Measurements from ENCODE around the gene KRTAP1-3.
A peak's percentile ranks its signal among the peaks of the same experiment; 100 is the strongest.

The KRTAP1-3 gene

DNA sequence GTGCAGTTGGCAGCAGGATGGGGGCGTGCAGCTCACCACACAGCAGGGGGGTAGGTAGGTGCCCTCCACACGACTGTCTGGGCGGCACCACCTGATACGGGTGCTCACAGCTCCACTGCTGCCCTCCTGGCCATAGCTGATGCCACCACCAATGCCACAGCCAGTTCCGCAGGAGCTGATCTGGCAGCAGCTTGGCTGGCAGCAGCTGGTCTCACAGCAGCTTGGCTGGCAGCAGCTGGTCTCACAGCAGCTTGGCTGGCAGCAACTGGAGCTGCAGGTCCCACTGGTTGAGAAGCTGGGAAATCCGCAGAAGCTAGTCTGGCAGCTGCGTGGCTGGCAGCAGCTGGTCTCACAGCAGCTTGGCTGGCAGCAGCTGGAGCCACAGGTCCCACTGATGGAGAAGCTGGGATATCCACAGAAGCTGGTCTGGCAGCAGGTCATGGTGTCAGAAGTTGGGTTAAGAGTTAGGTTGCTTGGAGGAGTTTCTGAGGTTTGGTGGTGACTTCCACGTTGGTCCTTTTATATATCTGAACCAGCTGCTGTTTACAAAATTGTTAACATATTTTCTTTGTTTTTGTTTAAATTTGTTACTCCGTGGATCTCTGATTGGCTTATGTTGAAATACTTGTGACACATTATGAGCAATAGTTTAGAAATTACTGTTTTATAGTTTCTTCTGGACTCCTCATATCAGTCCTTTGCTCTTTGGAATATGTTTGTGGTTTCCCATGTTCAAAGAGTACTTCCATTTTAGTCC, 7.8 kb downstream of the KRTAP1-3 start, which contains the start of gene KRTAP1-5:
KRTAP1-5 (minus strand) TSS at position 494 of the 757 bp plus-strand sequence; CDS start at position 441, 53 bp downstream.
- no peak for DNase-seq (ENCODE audit: low spot score)
- CTCF ChIA-PET = interaction anchor here (0.6 kb wide), 1 partner anchor 1400 kb away, joined by 3 read pairs; the partner anchor contains the start of gene PPP1R1B
- TF ChIP-seq, protein P1, sequence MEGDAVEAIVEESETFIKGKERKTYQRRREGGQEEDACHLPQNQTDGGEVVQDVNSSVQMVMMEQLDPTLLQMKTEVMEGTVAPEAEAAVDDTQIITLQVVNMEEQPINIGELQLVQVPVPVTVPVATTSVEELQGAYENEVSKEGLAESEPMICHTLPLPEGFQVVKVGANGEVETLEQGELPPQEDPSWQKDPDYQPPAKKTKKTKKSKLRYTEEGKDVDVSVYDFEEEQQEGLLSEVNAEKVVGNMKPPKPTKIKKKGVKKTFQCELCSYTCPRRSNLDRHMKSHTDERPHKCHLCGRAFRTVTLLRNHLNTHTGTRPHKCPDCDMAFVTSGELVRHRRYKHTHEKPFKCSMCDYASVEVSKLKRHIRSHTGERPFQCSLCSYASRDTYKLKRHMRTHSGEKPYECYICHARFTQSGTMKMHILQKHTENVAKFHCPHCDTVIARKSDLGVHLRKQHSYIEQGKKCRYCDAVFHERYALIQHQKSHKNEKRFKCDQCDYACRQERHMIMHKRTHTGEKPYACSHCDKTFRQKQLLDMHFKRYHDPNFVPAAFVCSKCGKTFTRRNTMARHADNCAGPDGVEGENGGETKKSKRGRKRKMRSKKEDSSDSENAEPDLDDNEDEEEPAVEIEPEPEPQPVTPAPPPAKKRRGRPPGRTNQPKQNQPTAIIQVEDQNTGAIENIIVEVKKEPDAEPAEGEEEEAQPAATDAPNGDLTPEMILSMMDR (conservative IDR thresholded peaks at IDR 0.05; ENCODE audit: low read depth) = no peak
- H3K27ac ChIP-seq = peak within 1 kb of the TSS; percentile 27; the same call in 1 of the 2 replicates
- POLR2A ChIA-PET (ENCODE audit: low non-redundant PET) = no interaction called here

DNA sequence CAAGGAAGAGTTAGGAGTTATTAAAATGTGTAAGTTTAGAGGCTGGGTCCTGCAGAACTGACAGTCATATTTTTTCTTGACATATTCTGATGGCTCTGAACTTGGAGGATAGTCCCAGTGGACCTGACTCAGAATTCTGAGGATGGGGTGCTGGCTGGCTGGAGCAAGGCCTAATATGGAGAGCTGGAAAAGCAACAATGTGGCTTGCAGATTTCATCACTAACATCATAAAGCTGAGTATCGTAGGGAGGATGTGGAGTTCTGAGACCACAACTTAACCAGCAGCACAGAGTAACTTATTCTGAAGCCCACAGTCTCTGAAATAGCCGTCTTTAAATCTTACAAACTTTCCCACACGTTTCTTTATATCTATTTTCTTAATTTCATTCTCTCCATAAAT, 10.0 kb downstream of the KRTAP1-3 start:
- no peak overlapping the region for H3K27ac ChIP-seq
- TF ChIP-seq, protein P1 (conservative IDR thresholded peaks at IDR 0.05; ENCODE audit: low read depth) = no peak
- DNase-seq (ENCODE audit: low spot score) = no peak
- POLR2A ChIA-PET (ENCODE audit: low non-redundant PET) = no interaction called here
- CTCF ChIA-PET = no interaction called here

DNA sequence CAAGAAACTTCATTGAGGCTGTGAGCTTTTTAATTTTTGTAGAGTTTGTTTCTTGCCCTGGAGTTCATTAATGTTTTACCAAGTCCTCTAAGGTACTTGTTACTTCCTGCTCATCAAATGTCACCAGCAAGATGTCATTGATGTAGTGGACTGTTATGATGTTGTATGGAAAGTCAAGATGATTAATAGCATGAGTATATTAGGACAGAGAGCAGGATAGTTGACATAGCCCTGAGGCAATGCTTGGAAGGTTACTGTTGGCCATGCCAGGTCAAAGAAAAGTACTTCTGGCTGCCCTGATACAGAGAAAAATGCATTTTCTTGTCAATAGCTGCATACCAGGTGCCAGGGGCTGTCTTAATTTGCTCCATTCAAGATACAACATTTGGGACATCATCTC, 14.3 kb downstream of the KRTAP1-3 start:
- no peak for DNase-seq (ENCODE audit: low spot score)
- ChIA-PET POLR2A (ENCODE audit: low non-redundant PET) (no interaction called here), CTCF (interaction anchor here (1.1 to 1.2 kb wide), 2 partner anchors 38 to 303 kb away, joined by 3 to 4 read pairs; no protein-coding TSS in a partner anchor)
- H3K27ac ChIP-seq = no peak overlapping the region
- TF ChIP-seq, protein P1 (conservative IDR thresholded peaks at IDR 0.05; ENCODE audit: low read depth) = no peak

DNA sequence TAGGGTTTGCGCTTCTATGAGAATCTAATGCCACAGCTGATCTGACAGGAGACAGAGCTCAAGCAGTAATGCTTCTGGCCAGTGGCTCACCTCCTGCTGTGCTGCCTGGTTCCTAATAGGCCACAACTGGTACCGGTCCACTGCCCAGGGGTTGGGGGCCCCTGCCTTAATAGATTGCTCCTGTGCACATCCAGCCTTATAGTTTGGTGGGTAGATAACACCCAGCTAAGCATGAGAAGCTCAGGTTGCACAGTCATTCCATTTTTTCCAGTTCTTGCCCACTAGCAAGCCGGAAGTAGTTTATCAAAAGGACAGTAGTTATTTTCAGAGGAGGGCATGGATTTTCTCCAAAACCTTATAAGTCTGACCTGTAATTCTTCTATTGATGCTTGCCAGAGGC, 15.3 kb downstream of the KRTAP1-3 start:
- DNase-seq (ENCODE audit: low spot score) = no peak
- no peak overlapping the region for H3K27ac ChIP-seq
- TF ChIP-seq, protein P1 (conservative IDR thresholded peaks at IDR 0.05; ENCODE audit: low read depth) = no peak
- ChIA-PET POLR2A (ENCODE audit: low non-redundant PET) (no interaction called here), CTCF (interaction anchor here (0.6 to 1.1 kb wide), 2 partner anchors 33 to 39 kb away, joined by 3 read pairs; no protein-coding TSS in a partner anchor)

DNA sequence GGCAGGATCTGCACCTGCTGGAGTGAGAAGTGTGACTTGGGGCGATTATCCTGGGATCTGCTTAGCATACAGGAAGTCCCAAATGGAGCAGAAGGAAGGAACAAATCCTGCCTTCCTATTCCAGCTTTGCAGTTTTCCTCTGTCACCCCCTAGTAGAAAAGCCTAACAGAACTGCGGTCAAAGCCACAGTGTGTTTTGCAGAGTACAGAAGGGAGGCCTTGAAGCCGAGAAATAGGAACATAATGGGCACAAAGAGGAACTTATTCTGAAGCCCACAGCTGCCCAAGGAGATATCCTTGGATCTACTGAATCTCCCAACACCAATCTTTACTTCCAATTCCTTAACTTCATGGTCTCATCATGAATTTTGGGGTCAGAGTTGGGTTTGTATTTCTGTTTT, 16.1 kb downstream of the KRTAP1-3 start:
- POLR2A ChIA-PET (ENCODE audit: low non-redundant PET) = no interaction called here

DNA sequence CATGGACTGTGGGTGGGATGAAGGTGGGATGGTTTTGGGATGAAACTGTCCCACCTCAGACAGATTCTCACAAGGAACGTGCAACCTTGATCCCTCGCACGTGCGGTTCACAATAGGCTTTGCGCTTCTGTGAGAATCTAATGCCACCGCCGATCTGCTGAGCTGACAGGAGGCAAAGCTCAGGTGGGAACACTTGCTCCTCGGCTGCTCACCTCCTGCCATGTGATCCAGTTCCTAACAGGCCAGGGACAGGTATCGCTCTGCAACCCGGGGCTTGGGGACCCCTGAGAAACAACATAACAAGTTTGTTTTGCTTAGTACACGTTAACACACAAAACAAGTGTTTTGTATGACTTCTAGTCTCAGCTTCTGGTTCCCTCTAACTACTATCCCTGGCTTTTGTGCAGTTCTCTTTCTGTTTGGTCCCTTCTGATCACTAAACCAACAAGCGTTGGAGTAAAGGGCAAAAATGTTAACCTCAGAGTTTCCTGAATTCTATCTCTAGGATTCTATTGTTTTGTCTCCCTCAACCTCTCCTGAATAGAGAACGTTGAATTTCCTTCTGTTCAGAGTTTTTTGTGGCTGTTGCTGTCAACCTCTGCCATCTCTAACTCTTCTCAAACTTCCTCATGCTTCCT, 18.0 kb downstream of the KRTAP1-3 start:
- ChIA-PET CTCF (no interaction called here), POLR2A (ENCODE audit: low non-redundant PET) (no interaction called here)
- no peak for DNase-seq (ENCODE audit: low spot score)
- H3K27ac ChIP-seq = no peak overlapping the region
- TF ChIP-seq, protein P1 (conservative IDR thresholded peaks at IDR 0.05; ENCODE audit: low read depth) = no peak

More for the DNA sequence above, 16.1 kb downstream of the KRTAP1-3 start:
- TF ChIP-seq, protein P1 (conservative IDR thresholded peaks at IDR 0.05; ENCODE audit: low read depth) = no peak
- DNase-seq (ENCODE audit: low spot score) = no peak
- H3K27ac ChIP-seq = no peak overlapping the region
- CTCF ChIA-PET = interaction anchor here (0.7 kb wide), 1 partner anchor 387 kb away, joined by 3 read pairs; no protein-coding TSS in a partner anchor
